Activated CD8-positive, alpha-beta T cell treated with anti-CD3 and anti-CD28 coated beads for 36 hours (primary cell): Measurements from ENCODE around the gene NAXD. TPM values are rescaled to one million over a fixed set of nuclear protein-coding genes. Genes with fewer than 3 reads are reported as not detected.

Source experiments
- ATAC-seq: fragments of 200-7000 bp; cut with Tn5 transposase; one replicate; pipeline ENCODE4 v1.10.0; 2021; ENCODE audit warnings: mild to moderate bottlenecking, moderate library complexity
- CTCF ChIA-PET: fragments of 350-600 bp; sonication (Branson Sonifier 250); formaldehyde crosslinking; loops from one replicate; lab custom pipeline; 2021; ENCODE audit warnings: antibody characterized with exemption; lab: Charles Lee
- POLR2A ChIA-PET: fragments of 350-600 bp; sonication (Branson Sonifier 250); formaldehyde crosslinking; loops from one replicate; lab custom pipeline; 2021; ENCODE audit warnings: antibody characterized with exemption; lab: Charles Lee
- DNase-seq: peaks from one replicate; pipeline ENCODE4 v3.0.0-alpha.2; 2020
- H3K27ac Mint-ChIP-seq: one replicate; pipeline ENCODE4 v1.8.0; 2021; ENCODE audit warnings: mild to moderate bottlenecking, mixed read lengths
- H3K27me3 Mint-ChIP-seq: one replicate; pipeline ENCODE4 v1.8.0; 2021; ENCODE audit warnings: mixed read lengths
- H3K36me3 Mint-ChIP-seq: one replicate; pipeline ENCODE4 v1.8.0; 2021; ENCODE audit warnings: low read depth, mixed read lengths
- H3K4me1 Mint-ChIP-seq: one replicate; pipeline ENCODE4 v1.8.0; 2021; ENCODE audit warnings: low read depth, mixed read lengths
- H3K4me3 Mint-ChIP-seq: one replicate; pipeline ENCODE4 v1.8.0; 2021; ENCODE audit warnings: mild to moderate bottlenecking, moderate library complexity, mixed read lengths
- H3K9me3 Mint-ChIP-seq: one replicate; pipeline ENCODE4 v1.8.0; 2021; ENCODE audit warnings: mixed read lengths
- intact Hi-C: fragments of 100-400 bp; cut with micrococcal nuclease; formaldehyde crosslinking; loops from one replicate; pipeline ENCODE4 v1.10.0; 2022
- total RNA-seq, 2 experiments: library from RNA; stranded (reverse); gene quantifications; one replicate each; pipeline ENCODE4 v1.2.3, GENCODE V29; 2021
- TF ChIP-seq, protein P1 (sequence below): fragments of 200-600 bp; IDR thresholded peaks from one replicate; pipeline ENCODE4 v1.8.0; 2022; ENCODE audit warnings: antibody characterized with exemption, mild to moderate bottlenecking

NAXD gene
- total RNA-seq, 2 experiments from 2014 or later, result 22.7 to 24.8 TPM

DNA sequence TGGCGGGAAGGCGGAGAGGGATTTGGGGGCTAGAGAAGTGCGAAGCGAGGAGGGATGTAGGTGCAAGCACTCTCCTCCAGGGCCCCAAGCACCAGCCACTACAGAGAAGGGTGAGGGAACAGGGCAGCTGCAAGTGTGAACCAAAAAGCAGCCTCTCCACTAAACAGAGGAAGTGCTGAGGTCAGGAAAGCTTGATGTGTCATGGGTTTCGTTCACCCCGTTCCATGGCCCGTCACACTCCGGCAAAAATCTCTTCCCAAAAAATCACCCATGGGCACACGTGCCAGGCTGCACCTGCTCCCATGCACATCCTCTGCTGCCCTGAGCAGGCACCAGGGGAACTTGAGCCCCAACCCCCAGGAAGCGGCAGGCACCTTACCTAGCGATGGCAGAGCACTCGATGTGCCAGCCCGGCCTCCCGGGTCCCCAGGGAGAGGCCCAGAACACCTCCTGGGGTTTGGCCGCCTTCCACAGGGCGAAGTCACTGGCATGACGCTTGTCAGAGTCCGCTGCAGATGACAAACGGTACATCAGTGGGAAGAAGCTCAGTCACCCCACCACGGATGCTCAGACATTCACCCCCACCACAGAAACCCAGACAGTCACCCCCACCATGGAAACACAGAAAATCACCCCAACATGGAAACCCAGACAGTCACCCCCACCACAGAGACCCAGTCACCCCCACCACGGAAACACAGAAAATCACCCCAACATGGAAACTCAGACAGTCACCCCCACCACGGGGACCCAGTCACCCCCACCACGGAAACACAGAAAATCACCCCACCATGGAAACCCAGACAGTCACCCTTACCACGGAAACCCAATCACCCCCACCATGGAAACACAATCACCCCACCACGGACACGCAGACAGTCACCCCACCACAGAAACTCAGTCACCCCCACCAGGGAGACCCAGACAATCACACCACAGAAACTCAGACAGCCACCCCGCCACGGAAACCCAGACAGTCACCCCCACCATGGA lies 61.5 kb downstream of the NAXD start:
- intact Hi-C loops, result no loop called here
- peak; percentile 62 for ATAC-seq
- H3K27me3 Mint-ChIP-seq, result no peaks in the 10 kb centered on the region
- TF ChIP-seq, protein P1, sequence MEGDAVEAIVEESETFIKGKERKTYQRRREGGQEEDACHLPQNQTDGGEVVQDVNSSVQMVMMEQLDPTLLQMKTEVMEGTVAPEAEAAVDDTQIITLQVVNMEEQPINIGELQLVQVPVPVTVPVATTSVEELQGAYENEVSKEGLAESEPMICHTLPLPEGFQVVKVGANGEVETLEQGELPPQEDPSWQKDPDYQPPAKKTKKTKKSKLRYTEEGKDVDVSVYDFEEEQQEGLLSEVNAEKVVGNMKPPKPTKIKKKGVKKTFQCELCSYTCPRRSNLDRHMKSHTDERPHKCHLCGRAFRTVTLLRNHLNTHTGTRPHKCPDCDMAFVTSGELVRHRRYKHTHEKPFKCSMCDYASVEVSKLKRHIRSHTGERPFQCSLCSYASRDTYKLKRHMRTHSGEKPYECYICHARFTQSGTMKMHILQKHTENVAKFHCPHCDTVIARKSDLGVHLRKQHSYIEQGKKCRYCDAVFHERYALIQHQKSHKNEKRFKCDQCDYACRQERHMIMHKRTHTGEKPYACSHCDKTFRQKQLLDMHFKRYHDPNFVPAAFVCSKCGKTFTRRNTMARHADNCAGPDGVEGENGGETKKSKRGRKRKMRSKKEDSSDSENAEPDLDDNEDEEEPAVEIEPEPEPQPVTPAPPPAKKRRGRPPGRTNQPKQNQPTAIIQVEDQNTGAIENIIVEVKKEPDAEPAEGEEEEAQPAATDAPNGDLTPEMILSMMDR, result no peak
- peak overlapping the region; percentile 74 for H3K27ac Mint-ChIP-seq
- H3K36me3 Mint-ChIP-seq, result peaks cover 80% of the 10 kb centered on the region
- H3K4me3 Mint-ChIP-seq, result peak overlapping the region; percentile 15
- ChIA-PET POLR2A (interaction anchor here (0.6 to 1.4 kb wide), 3 partner anchors 13 to 62 kb away, joined by 3 to 5 read pairs (median 3); no protein-coding TSS in a partner anchor), CTCF (no interaction called here)
- peak; percentile 54 for DNase-seq
- H3K9me3 Mint-ChIP-seq, result peaks cover 10% of the 10 kb centered on the region
- peaks cover 35% of the 10 kb centered on the region for H3K4me1 Mint-ChIP-seq

DNA sequence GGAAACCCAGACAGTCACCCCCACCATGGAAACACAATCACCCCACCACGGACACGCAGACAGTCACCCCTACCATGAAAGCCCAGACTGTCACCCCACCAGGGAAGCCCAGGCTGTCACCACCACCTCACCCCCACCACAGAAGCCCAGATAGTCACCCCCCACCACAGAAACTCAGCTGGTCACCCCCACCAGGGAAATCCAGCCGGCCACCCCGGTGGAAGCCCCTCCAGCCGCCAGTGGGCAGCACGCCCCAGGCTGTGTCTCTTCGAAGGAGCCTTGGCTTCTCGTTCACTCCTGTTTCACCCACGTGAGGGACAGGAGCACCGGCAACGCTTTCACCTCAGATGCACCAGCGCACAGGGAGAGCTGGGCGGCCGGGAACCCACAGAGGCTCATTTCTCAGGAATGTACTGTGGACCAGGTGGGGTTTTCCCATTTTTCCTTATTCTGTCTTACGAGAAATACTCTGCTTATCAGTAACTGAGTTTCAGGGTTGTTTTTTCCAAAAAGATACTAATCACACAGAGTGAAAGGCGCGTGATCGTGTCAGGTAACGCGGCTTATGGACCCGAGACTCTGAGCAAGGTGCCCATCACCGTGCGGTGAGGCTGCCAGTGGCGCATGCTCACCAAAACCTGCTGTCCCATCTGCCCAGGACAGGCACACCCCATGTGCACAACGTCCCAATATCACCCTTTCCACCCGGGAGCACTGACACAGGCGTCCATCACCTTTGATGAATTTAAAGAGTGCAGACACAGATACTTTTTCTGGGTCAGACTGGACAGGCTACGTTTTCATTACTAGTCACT lies 62.6 kb downstream of the NAXD start:
- Mint-ChIP-seq H3K9me3 (peaks cover 10% of the 10 kb centered on the region), H3K4me3 (no peak overlapping the region), H3K27ac (no peak overlapping the region), H3K27me3 (no peaks in the 10 kb centered on the region), H3K36me3 (peaks cover 79% of the 10 kb centered on the region), H3K4me1 (peaks cover 28% of the 10 kb centered on the region)
- DNase-seq (peak; percentile 17), ATAC-seq (peak; percentile 25)
- POLR2A ChIA-PET, result interaction anchor here (0.6 kb wide), 1 partner anchor 253 kb away, joined by 3 read pairs; no protein-coding TSS in a partner anchor
- CTCF ChIA-PET, result interaction anchor here (0.6 kb wide), 1 partner anchor 378 kb away, joined by 5 read pairs; no protein-coding TSS in a partner anchor
- TF ChIP-seq, protein P1, result no peak
- intact Hi-C loops, result no loop called here

DNA sequence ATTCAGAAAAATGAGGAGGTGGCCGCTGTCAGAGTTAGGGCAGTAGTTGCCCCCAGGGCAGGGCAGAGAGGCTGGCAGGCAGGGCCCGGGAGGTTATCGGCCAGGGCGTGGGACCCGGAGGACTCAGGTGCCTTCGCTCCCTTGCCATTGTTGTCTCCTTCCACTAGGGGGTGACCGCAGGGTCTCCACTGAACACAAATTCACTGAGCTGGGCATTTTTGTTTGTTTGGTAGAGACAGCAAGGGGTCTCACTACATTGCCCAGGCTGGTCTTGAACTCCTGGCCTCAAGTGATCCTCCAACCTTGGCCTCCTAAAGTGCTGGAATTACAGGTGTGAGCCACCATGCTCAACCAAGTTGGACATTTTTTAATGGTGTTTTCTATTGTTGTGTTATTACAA lies 65.5 kb downstream of the NAXD start:
- intact Hi-C loops, result no loop called here
- no peaks in the 10 kb centered on the region for H3K27me3 Mint-ChIP-seq
- peak; percentile 26 for DNase-seq
- H3K27ac Mint-ChIP-seq, result no peak overlapping the region
- POLR2A ChIA-PET, result no interaction called here
- H3K36me3 Mint-ChIP-seq, result peaks cover 62% of the 10 kb centered on the region
- H3K4me3 Mint-ChIP-seq, result no peak overlapping the region
- peak; percentile 60 for ATAC-seq
- peaks cover 23% of the 10 kb centered on the region for H3K4me1 Mint-ChIP-seq
- H3K9me3 Mint-ChIP-seq, result peaks cover 10% of the 10 kb centered on the region
- TF ChIP-seq, protein P1, result peak; percentile 47
- CTCF ChIA-PET, result interaction anchor here (0.8 to 1.6 kb wide), 4 partner anchors 11 to 64 kb away, joined by 3 to 6 read pairs (median 6); no protein-coding TSS in a partner anchor

DNA sequence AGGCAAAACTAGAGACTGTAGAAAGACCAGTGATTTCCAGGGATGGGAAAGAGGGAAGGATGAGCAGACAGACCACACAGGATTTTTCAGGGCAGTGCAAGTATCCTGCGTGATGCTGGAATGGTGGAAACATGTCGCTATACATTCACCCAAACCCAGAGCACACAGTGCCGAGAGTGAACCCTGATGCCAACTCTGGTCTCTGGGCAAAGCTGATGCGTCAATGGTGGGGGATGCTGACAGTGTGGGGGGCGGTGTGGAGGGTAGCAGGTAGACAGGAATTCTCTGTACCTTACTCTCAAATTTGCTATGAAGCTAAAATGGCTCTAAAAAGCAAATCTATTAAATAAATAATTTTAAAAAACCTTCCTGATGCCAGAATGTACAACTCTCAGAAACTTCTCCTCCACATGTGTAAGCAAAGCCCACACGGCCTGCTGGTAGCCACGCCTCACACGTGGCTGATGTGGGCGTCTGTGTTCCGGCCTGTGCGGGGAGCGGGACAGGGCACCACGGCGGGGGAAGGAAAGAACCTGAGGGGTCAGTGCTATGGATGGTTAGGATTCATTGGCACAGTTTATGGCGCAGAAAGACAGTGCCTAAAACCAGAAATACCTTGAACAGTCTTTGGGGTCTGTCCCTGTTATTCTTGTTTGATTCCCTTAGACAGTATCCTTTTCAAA lies 66.7 kb downstream of the NAXD start:
- Mint-ChIP-seq H3K4me1 (peaks cover 12% of the 10 kb centered on the region), H3K27ac (no peak overlapping the region), H3K9me3 (peaks cover 6% of the 10 kb centered on the region), H3K27me3 (no peaks in the 10 kb centered on the region), H3K36me3 (peaks cover 52% of the 10 kb centered on the region), H3K4me3 (no peak overlapping the region)
- no peak for ATAC-seq
- ChIA-PET POLR2A (no interaction called here), CTCF (interaction anchor here (1.1 to 1.6 kb wide), 4 partner anchors 13 to 136 kb away, joined by 3 to 6 read pairs (median 4); no protein-coding TSS in a partner anchor)
- intact Hi-C loops, result no loop called here
- TF ChIP-seq, protein P1, result no peak
- no peak for DNase-seq
